Measurements from ENCODE around the gene FOXP4.

DNA sequence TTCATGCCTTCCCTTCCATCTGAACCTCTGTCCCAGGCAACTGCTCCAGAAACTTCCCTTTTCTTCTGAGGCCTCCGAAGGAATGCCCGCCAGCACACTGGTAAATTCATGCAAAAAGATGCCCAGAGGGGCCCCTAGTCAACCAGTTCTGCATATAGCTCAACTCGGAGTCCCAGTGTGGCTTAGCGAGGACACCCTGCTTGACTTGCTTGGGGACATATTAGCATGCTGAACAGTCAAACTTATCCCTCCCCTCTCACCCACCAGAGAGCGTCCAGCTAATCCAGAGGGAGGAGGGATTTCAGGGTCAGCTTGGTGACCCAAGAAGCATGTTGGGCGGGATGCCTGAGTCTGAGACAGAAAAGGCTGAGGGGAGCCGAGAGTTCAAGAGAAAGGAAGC, 69.1 kb downstream of the FOXP4 start:
- no peak for TF ChIP-seq EZH2 (IDR thresholded peaks at IDR 0.05)
- TF ChIP-seq, protein P1, sequence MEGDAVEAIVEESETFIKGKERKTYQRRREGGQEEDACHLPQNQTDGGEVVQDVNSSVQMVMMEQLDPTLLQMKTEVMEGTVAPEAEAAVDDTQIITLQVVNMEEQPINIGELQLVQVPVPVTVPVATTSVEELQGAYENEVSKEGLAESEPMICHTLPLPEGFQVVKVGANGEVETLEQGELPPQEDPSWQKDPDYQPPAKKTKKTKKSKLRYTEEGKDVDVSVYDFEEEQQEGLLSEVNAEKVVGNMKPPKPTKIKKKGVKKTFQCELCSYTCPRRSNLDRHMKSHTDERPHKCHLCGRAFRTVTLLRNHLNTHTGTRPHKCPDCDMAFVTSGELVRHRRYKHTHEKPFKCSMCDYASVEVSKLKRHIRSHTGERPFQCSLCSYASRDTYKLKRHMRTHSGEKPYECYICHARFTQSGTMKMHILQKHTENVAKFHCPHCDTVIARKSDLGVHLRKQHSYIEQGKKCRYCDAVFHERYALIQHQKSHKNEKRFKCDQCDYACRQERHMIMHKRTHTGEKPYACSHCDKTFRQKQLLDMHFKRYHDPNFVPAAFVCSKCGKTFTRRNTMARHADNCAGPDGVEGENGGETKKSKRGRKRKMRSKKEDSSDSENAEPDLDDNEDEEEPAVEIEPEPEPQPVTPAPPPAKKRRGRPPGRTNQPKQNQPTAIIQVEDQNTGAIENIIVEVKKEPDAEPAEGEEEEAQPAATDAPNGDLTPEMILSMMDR (IDR thresholded peaks at IDR 0.05): no peak

Measured in neural progenitor cell (in vitro differentiated cells).